ENCODE measurements around the gene CD6. TPM values are rescaled to one million over a fixed set of nuclear protein-coding genes. Genes with fewer than 3 reads are reported as not detected.
A peak's percentile ranks its signal among the peaks of the same experiment; 100 is the strongest.

Gene CD6
- polyA plus RNA-seq, 1 donor, result 1.3 TPM

DNA sequence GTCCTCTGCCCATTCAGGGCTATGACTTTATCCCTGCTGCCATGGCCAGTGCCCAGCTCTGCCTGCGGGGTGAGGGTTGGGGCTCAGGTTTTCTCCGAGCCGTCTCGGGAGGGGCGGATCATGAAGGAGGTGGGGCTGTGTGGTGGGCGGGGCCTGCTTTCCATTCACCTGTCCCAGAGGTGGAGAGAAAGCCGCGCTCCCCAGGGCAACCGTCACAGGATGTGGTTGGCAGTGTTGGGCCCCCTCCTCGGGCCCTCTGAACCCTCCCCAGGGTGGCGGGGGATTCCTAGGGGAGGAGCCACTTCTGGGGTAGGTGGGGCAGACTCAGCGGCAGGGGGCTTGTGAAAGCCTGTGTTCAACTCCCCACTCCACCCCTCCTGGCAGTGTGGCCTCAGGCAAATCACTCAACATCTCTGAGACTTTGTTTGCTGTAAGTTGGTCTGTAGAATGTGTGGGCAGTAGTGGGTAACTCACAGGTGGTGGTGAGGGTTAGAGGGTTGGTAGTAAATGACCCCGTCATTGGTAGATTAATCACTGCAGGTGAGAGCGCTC lies 50.3 kb downstream of the CD6 start:
- Histone ChIP-seq H3K9me3 (ENCODE audit: control insufficient read depth, low read depth, low read length) (no peaks in the 10 kb centered on the region), H3K4me1 (ENCODE audit: control insufficient read depth, insufficient read depth, low read length) (no peaks in the 10 kb centered on the region), H3K27me3 (ENCODE audit: control insufficient read depth, insufficient read depth, low read length) (peaks cover 40% of the 10 kb centered on the region), H3K36me3 (ENCODE audit: control insufficient read depth, insufficient read depth, low read length) (no peaks in the 10 kb centered on the region), H3K4me3 (ENCODE audit: low read length) (no peak overlapping the region), H3K27ac (ENCODE audit: low read length) (no peak overlapping the region)
- DNase-seq, result peak in 1 of 2 donors; percentile 47
- whole genome bisulfite sequencing (ENCODE audit: insufficient coverage, low lambda C conversion rate), result 100% methylated on average over 1 of the region's 14 CpGs

DNA sequence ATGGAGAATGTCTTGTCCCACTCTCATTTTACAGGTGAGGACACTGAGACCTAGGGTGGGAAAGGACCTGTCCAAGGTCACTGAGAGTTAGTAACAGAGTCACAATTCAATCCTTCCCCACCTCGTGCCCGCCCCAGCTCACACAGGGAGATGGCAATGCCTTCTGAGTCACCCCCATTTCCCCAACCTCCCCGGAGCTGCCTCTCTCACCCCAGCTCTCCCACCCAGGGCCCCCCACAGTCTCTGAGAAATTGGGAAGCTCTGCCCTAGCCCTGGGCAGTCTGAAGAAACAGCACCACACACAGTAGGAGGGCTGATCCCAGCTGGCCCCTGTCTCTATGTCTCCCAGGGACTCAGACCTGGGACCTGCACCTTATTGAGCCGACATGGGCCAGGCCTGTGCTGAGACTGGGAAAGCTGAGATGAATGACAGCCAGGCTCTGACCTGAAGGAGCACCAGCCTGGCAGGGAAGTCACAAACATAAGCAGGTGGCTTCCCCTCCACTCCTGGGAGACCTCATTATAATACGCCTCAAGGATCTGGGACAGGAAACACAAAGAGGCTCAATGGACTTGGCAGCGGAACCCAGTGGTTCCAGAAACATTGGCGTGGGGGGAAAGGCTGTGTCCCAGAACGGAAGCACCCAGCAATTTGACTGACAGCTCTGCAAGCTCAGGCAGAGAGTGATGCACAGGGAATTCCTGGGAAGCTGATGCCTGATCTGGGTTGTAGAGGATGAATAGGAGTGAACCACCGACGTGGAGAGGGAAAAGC lies 51.0 kb downstream of the CD6 start:
- Histone ChIP-seq H3K36me3 (ENCODE audit: control insufficient read depth, insufficient read depth, low read length) (no peaks in the 10 kb centered on the region), H3K9me3 (ENCODE audit: control insufficient read depth, low read depth, low read length) (no peaks in the 10 kb centered on the region), H3K27ac (ENCODE audit: low read length) (no peak overlapping the region), H3K4me3 (ENCODE audit: low read length) (no peak overlapping the region), H3K27me3 (ENCODE audit: control insufficient read depth, insufficient read depth, low read length) (peaks cover 44% of the 10 kb centered on the region), H3K4me1 (ENCODE audit: control insufficient read depth, insufficient read depth, low read length) (no peaks in the 10 kb centered on the region)
- 100% methylated on average over 2 of the region's 10 CpGs for WGBS (ENCODE audit: insufficient coverage, low lambda C conversion rate)
- DNase-seq, result no peak

DNA sequence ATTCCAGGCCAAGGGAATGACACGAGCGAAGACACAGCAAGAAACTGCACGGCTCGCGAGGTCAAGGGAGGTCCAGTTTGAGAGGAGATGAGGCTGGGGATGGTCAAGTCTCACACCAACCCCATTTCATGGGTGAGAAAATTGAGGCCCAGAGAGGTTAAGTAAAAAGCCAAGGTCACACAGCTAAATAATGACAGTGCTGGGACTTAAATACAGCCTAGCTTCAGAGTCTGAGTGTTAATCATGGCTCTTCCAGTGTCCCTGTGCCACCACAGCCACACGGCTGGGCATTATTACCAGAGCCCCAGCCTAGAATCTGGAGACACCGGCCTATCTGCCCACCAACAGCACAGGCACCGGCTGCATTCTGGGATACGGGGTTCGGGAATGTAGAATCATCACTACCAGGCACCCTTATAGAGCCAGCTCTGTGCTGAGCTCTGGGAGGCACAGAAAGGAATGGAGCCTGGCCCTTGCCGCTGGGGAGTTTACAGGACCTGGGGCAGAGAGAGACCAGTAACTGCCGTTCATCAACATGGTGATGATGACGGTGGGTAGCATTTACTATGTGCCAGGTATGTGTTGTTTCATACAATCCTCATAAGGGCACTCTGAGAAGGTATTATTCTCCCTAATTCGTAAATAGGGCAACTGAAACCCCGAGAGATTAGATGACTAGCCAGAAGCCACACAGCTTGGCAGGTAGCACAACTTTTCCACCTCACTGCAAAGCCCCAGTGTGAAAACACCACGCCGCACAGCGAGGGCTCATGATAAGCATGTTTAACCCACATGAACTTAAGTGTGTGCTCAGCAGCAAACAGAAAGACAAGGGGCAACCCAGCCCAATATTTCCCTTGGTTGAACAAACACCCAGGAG lies 51.8 kb downstream of the CD6 start:
- H3K36me3 ChIP-seq (ENCODE audit: control insufficient read depth, insufficient read depth, low read length), result no peaks in the 10 kb centered on the region
- no peaks in the 10 kb centered on the region for H3K9me3 ChIP-seq (ENCODE audit: control insufficient read depth, low read depth, low read length)
- no peaks in the 10 kb centered on the region for H3K4me1 ChIP-seq (ENCODE audit: control insufficient read depth, insufficient read depth, low read length)
- no peak overlapping the region for H3K4me3 ChIP-seq (ENCODE audit: low read length)
- no peak overlapping the region for H3K27ac ChIP-seq (ENCODE audit: low read length)
- DNase-seq, result no peak
- H3K27me3 ChIP-seq (ENCODE audit: control insufficient read depth, insufficient read depth, low read length), result peaks cover 39% of the 10 kb centered on the region
- 100% methylated on average over 1 of the region's 18 CpGs for WGBS (ENCODE audit: insufficient coverage, low lambda C conversion rate)

DNA sequence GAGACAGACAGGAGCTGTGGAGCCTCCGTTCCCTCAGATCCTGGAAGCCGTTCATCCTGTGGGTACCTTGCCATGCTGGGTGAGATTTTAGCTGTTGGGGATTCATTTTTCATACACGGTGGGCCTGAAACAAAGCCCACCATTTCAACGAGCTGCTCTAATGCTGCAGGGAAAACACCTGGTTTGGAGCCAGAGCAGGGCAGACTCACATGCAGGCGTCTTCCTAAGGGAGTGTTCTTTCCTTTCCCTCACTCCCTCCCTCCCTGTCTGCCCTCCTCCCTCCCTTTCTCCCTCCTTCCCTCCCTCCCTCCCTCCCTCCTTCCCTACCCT lies 52.5 kb downstream of the CD6 start:
- H3K4me3 ChIP-seq (ENCODE audit: low read length), result no peak overlapping the region
- no peaks in the 10 kb centered on the region for H3K9me3 ChIP-seq (ENCODE audit: control insufficient read depth, low read depth, low read length)
- H3K36me3 ChIP-seq (ENCODE audit: control insufficient read depth, insufficient read depth, low read length), result no peaks in the 10 kb centered on the region
- peaks cover 39% of the 10 kb centered on the region for H3K27me3 ChIP-seq (ENCODE audit: control insufficient read depth, insufficient read depth, low read length)
- no peak overlapping the region for H3K27ac ChIP-seq (ENCODE audit: low read length)
- H3K4me1 ChIP-seq (ENCODE audit: control insufficient read depth, insufficient read depth, low read length), result no peaks in the 10 kb centered on the region
- DNase-seq, result no peak
- WGBS (ENCODE audit: insufficient coverage, low lambda C conversion rate), result no CpG with 5 or more reads among the region's 5 CpGs

DNA sequence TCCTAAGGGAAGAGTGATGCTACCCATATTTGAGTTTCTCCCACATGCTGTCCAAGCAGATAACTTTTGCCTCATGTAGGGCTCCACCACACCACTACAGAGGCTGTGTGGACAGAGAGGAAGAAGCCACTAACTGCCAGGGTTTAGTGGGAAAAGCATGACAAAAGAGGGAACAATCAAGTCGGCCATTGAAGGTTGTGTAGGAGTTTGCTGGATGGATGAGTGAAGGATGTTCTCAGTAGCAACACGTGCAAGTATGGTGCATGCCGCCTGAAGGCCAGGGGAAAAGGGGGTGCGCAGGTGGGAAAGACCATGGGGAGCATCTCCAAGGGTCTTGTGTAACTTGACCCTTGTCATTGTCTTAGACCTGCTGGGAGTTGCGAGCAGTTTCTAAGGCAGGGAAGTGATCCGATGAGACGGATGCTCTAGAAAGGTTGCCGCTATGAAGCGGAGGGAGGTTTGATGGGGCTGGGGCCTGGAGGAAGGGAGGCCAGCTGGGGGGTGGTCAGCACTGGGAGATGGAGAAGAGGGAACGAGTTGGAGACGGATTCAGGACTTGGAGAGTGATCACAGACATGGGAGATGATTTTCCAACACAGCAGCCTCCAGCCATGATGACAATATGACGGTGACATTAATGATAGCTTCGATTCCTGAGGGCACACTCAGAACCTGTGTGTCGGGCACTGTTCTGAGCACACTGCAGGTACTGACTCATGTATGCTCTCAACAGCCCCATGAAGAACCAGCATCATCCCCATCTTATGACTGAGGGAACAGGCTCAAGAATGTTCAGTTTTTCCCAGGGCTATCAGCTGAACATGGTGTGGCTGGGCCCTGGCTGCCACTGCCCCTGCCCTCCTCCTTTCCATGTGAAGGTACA lies 53.7 kb downstream of the CD6 start:
- Histone ChIP-seq H3K36me3 (ENCODE audit: control insufficient read depth, insufficient read depth, low read length) (no peaks in the 10 kb centered on the region), H3K9me3 (ENCODE audit: control insufficient read depth, low read depth, low read length) (no peaks in the 10 kb centered on the region), H3K4me3 (ENCODE audit: low read length) (no peak overlapping the region), H3K4me1 (ENCODE audit: control insufficient read depth, insufficient read depth, low read length) (no peaks in the 10 kb centered on the region), H3K27ac (ENCODE audit: low read length) (no peak overlapping the region), H3K27me3 (ENCODE audit: control insufficient read depth, insufficient read depth, low read length) (peaks cover 39% of the 10 kb centered on the region)
- WGBS (ENCODE audit: insufficient coverage, low lambda C conversion rate), result 100% methylated on average over 1 of the region's 14 CpGs
- DNase-seq, result no peak

DNA sequence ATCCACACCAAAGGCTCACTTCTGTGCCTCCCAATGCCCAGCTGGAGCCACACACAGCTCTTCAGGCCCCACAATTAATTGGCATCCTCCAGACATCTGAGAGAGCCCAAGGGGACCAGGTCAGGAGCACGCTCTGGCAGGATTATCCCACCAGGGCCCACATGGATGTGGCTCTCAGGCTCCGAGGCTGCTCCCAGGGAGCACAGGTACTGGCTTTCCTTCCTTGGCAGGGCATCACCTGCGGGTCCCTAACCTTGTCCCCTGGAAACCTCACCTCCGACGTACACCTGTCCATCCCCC lies 54.3 kb downstream of the CD6 start:
- WGBS (ENCODE audit: insufficient coverage, low lambda C conversion rate), result no CpG with 5 or more reads among the region's 5 CpGs
- Histone ChIP-seq H3K27me3 (ENCODE audit: control insufficient read depth, insufficient read depth, low read length) (peaks cover 39% of the 10 kb centered on the region), H3K27ac (ENCODE audit: low read length) (no peak overlapping the region), H3K9me3 (ENCODE audit: control insufficient read depth, low read depth, low read length) (no peaks in the 10 kb centered on the region), H3K4me3 (ENCODE audit: low read length) (no peak overlapping the region), H3K36me3 (ENCODE audit: control insufficient read depth, insufficient read depth, low read length) (no peaks in the 10 kb centered on the region), H3K4me1 (ENCODE audit: control insufficient read depth, insufficient read depth, low read length) (no peaks in the 10 kb centered on the region)
- no peak for DNase-seq

DNA sequence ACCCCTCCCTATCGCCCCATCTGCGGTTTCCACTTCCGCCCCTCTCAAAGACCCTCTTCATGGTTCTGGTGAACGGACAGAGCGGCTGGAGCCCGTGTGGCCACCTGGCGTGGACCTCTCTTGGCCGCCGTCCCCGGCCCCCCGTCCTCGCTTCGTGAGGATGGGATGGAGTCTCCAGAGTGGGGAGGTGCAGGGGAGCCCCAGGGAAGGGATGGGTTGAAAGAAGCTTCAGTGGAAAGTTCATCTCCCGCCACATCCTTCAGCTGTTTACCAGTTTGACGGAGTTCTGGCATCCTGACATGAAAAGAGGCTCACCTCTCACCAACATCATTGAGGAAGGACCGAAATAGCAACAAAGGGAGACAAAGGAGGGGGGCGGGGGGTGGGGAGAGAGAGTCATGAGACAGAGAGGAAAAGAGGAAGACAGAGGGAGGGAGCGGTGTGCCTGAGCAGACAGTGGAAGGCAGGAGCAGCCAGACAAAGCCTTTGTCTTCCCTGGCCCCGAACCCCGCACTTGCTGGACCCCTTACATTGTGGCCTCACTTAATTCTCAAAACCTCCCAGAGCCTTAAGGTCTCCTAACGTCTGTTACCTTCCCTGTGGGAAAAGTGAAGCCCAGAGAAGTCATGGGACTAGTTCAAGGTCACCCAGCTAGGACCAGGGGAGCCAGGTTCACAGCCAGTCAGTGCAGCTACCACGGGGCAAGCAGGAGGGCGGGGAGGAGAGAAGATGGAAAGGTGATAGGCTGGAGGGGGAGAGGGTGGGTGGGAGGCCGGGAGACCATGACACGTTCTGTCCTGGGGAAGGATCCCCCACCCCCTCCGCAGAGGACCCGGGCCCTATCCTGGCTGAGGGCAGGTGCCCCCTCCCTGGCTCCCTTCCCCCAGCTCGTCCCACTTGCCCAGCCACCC lies 54.9 kb downstream of the CD6 start:
- no peak for DNase-seq
- no peaks in the 10 kb centered on the region for H3K36me3 ChIP-seq (ENCODE audit: control insufficient read depth, insufficient read depth, low read length)
- no peaks in the 10 kb centered on the region for H3K4me1 ChIP-seq (ENCODE audit: control insufficient read depth, insufficient read depth, low read length)
- peaks cover 37% of the 10 kb centered on the region for H3K27me3 ChIP-seq (ENCODE audit: control insufficient read depth, insufficient read depth, low read length)
- H3K9me3 ChIP-seq (ENCODE audit: control insufficient read depth, low read depth, low read length), result no peaks in the 10 kb centered on the region
- no peak overlapping the region for H3K4me3 ChIP-seq (ENCODE audit: low read length)
- WGBS (ENCODE audit: insufficient coverage, low lambda C conversion rate), result 60% methylated on average over 1 of the region's 28 CpGs
- no peak overlapping the region for H3K27ac ChIP-seq (ENCODE audit: low read length)

DNA sequence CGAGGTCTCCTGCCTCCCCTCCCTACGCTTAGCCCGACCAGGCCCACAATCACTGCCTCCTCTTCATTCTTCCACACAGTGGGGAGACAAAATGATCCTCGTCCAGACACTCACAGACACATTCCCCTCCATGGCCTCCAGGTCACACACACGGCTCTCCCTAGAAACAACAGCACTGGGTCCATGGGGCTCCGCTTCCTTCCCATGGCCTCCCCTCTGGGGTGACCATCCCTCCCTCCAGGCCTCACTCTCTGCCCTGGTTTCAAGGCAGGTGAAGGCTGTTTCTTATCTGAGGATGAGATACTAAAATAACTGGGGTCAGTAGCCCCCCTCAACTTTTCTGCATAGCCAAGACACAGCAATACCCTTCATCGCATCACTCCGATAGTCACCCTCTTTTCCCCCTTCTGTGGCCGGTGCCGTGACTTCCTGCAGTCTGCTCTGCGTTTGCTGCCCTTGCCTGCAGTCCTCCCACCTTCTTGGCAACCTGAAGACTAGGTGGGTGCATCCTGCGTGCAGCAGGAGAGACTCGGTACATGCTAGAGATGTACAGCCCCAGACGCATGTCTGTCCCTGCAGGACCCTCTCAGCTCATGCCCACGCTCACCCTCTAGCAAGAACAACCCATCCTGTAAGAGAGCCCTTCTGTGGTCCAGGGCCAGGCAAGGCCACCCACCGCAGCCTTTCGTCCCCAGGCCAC lies 55.8 kb downstream of the CD6 start:
- H3K27me3 ChIP-seq (ENCODE audit: control insufficient read depth, insufficient read depth, low read length), result peaks cover 28% of the 10 kb centered on the region
- WGBS (ENCODE audit: insufficient coverage, low lambda C conversion rate), result no CpG with 5 or more reads among the region's 17 CpGs
- H3K9me3 ChIP-seq (ENCODE audit: control insufficient read depth, low read depth, low read length), result no peaks in the 10 kb centered on the region
- H3K4me1 ChIP-seq (ENCODE audit: control insufficient read depth, insufficient read depth, low read length), result no peaks in the 10 kb centered on the region
- H3K4me3 ChIP-seq (ENCODE audit: low read length), result no peak overlapping the region
- H3K36me3 ChIP-seq (ENCODE audit: control insufficient read depth, insufficient read depth, low read length), result no peaks in the 10 kb centered on the region
- H3K27ac ChIP-seq (ENCODE audit: low read length), result no peak overlapping the region
- no peak for DNase-seq

DNA sequence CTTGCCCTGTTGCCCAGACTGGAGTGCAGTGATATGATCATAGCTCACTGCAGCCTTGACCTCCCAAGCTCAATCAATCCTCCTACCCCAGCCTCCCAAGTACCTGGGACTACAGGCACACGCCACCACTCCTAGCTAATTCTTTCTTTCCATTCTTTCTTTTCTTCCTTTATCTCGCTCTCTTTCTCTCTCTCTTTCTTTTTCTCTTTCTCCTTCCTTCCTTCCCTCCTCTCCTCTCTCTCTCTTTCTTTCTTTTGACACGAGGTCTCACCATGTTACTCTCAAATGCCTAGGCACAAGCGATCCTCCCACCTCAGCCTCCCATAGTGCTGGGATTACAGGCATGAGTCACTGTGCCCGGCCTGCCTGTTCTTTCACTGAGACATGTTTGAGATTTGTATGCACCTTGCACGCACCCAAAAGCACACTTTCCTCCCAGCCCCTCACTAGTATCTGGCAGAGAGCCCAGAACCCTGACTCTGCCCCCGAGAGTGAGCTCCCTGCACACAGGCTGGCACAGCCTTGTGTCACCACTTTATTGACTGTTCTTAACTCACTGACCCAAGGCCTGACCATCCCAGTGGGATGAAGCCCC lies 56.8 kb downstream of the CD6 start:
- no peak for DNase-seq
- WGBS (ENCODE audit: insufficient coverage, low lambda C conversion rate), result 80% methylated on average over 3 of the region's 7 CpGs
- no peaks in the 10 kb centered on the region for H3K36me3 ChIP-seq (ENCODE audit: control insufficient read depth, insufficient read depth, low read length)
- no peak overlapping the region for H3K27ac ChIP-seq (ENCODE audit: low read length)
- H3K27me3 ChIP-seq (ENCODE audit: control insufficient read depth, insufficient read depth, low read length), result peaks cover 19% of the 10 kb centered on the region
- H3K9me3 ChIP-seq (ENCODE audit: control insufficient read depth, low read depth, low read length), result no peaks in the 10 kb centered on the region
- no peaks in the 10 kb centered on the region for H3K4me1 ChIP-seq (ENCODE audit: control insufficient read depth, insufficient read depth, low read length)
- H3K4me3 ChIP-seq (ENCODE audit: low read length), result no peak overlapping the region
